GM12865 (cell line): ENCODE results near the gene MTUS2.
"Not testable (repeated sequence)": the region's sequence is repeated elsewhere in the genome, so short reads cannot be mapped to it uniquely, and the experiment has no call there.

Experiments
- DNase-seq: peaks from one replicate; pipeline ENCODE4 v3.0.0; 2010; ENCODE audit warnings: low read depth
- H3K4me3 ChIP-seq: 2 replicates; pipeline ENCODE4 v1.5.1; 2011; ENCODE audit warnings: mild to moderate bottlenecking, low read depth, low read length, control low read depth
- CTCF ChIP-seq: IDR thresholded peaks from 2 replicates; pipeline ENCODE4 v1.5.1; 2011; ENCODE audit warnings: low read length, control low read depth, low read depth, inconsistent platforms; ENCODE audit not compliant: insufficient read depth; ENCODE audit errors: missing control alignments

MTUS2 gene

GRCh38 chr13:29210676-29211075 is 390.5 kb downstream of the MTUS2 start:
- H3K4me3 ChIP-seq, result no peak overlapping the region
- DNase-seq, result no peak
- TF ChIP-seq CTCF, result no peak

- not testable (repeated sequence) for H3K4me3 ChIP-seq, DNase-seq
Measured at GRCh38 chr13:29211162-29211561, 391.0 kb downstream of the MTUS2 start.

- no peak for TF ChIP-seq CTCF
- DNase-seq, result no peak
- H3K4me3 ChIP-seq, result no peak overlapping the region
Measured at GRCh38 chr13:29222458-29222857, 402.3 kb downstream of the MTUS2 start.

- no peak for DNase-seq
- no peak for TF ChIP-seq CTCF
- no peak overlapping the region for H3K4me3 ChIP-seq
Measured at GRCh38 chr13:29224206-29224605, 404.1 kb downstream of the MTUS2 start.

GRCh38 chr13:29227576-29227975 is 407.4 kb downstream of the MTUS2 start:
- DNase-seq, result no peak
- TF ChIP-seq CTCF, result no peak

GRCh38 chr13:29230299-29230845 is 410.2 kb downstream of the MTUS2 start:
- no peak for TF ChIP-seq CTCF
- H3K4me3 ChIP-seq, result no peak overlapping the region
- no peak for DNase-seq

More at GRCh38 chr13:29227576-29227975, 407.4 kb downstream of the MTUS2 start:
- no peak overlapping the region for H3K4me3 ChIP-seq

GRCh38 chr13:29239653-29240525 is 419.8 kb downstream of the MTUS2 start:
- H3K4me3 ChIP-seq, result no peak overlapping the region
- DNase-seq, result no peak
- no peak for TF ChIP-seq CTCF
